Activated naive CD4-positive, alpha-beta T cell treated with anti-CD3 and anti-CD28 coated beads, Interleukin-2, amount 50 U/mL, for 24 hours (primary cell): ENCODE data around the gene PPP2R5C.
"Not testable (repeated sequence)": the region's sequence is repeated elsewhere in the genome, so short reads cannot be mapped to it uniquely, and the experiment has no call there.

Source experiments
- H3K27ac Mint-ChIP-seq: one replicate; pipeline ENCODE4 v1.8.0; 2021; ENCODE audit warnings: mild to moderate bottlenecking, mixed read lengths
- H3K27me3 Mint-ChIP-seq: one replicate; pipeline ENCODE4 v1.8.0; 2021; ENCODE audit warnings: mixed read lengths
- H3K36me3 Mint-ChIP-seq: one replicate; pipeline ENCODE4 v1.8.0; 2021; ENCODE audit warnings: mixed read lengths
- H3K4me1 Mint-ChIP-seq: one replicate; pipeline ENCODE4 v1.8.0; 2021; ENCODE audit warnings: mixed read lengths
- H3K4me3 Mint-ChIP-seq: one replicate; pipeline ENCODE4 v1.8.0; 2021; ENCODE audit warnings: mild to moderate bottlenecking, mixed read lengths
- H3K9me3 Mint-ChIP-seq: one replicate; pipeline ENCODE4 v1.8.0; 2021; ENCODE audit warnings: mixed read lengths

Gene PPP2R5C

GRCh38 chr14:101780887-101781239, 19.4 kb downstream of the PPP2R5C start:
- peak overlapping the region; percentile 73 for H3K4me3 Mint-ChIP-seq
- H3K4me1 Mint-ChIP-seq: peaks cover 40% of the 10 kb centered on the region
- peaks cover 7% of the 10 kb centered on the region for H3K36me3 Mint-ChIP-seq
- H3K9me3 Mint-ChIP-seq: no peaks in the 10 kb centered on the region
- H3K27ac Mint-ChIP-seq: no peak overlapping the region
- H3K27me3 Mint-ChIP-seq: no peaks in the 10 kb centered on the region

- peak overlapping the region; percentile 82 for H3K4me3 Mint-ChIP-seq
- H3K9me3 Mint-ChIP-seq: no peaks in the 10 kb centered on the region
- H3K27ac Mint-ChIP-seq: peak overlapping the region; percentile 12
- H3K36me3 Mint-ChIP-seq: peaks cover 7% of the 10 kb centered on the region
- no peaks in the 10 kb centered on the region for H3K27me3 Mint-ChIP-seq
- peaks cover 34% of the 10 kb centered on the region for H3K4me1 Mint-ChIP-seq
Measured at GRCh38 chr14:101781240-101782061, 19.9 kb downstream of the PPP2R5C start.

- Mint-ChIP-seq H3K27ac (peak overlapping the region; percentile 41), H3K27me3 (no peaks in the 10 kb centered on the region), H3K36me3 (peaks cover 7% of the 10 kb centered on the region), H3K9me3 (no peaks in the 10 kb centered on the region), H3K4me1 (peaks cover 28% of the 10 kb centered on the region), H3K4me3 (no peak overlapping the region)
Measured at GRCh38 chr14:101783260-101784016, 21.9 kb downstream of the PPP2R5C start.

GRCh38 chr14:101784631-101785030, 23.1 kb downstream of the PPP2R5C start:
- no peak overlapping the region for H3K4me3 Mint-ChIP-seq
- H3K27ac Mint-ChIP-seq: no peak overlapping the region
- no peaks in the 10 kb centered on the region for H3K9me3 Mint-ChIP-seq
- H3K27me3 Mint-ChIP-seq: no peaks in the 10 kb centered on the region
- H3K36me3 Mint-ChIP-seq: peaks cover 7% of the 10 kb centered on the region
- H3K4me1 Mint-ChIP-seq: peaks cover 17% of the 10 kb centered on the region

- peaks cover 38% of the 10 kb centered on the region for H3K4me1 Mint-ChIP-seq
- H3K9me3 Mint-ChIP-seq: no peaks in the 10 kb centered on the region
- no peak overlapping the region for H3K27ac Mint-ChIP-seq
- H3K4me3 Mint-ChIP-seq: no peak overlapping the region
- H3K27me3 Mint-ChIP-seq: no peaks in the 10 kb centered on the region
- H3K36me3 Mint-ChIP-seq: peaks cover 7% of the 10 kb centered on the region
Measured at GRCh38 chr14:101788016-101788635, 26.6 kb downstream of the PPP2R5C start.

GRCh38 chr14:101789222-101789621, 27.7 kb downstream of the PPP2R5C start:
- no peak overlapping the region for H3K27ac Mint-ChIP-seq
- peaks cover 11% of the 10 kb centered on the region for H3K36me3 Mint-ChIP-seq
- no peaks in the 10 kb centered on the region for H3K9me3 Mint-ChIP-seq

GRCh38 chr14:101790232-101790631, 28.7 kb downstream of the PPP2R5C start:
- Mint-ChIP-seq H3K4me1 (peaks cover 46% of the 10 kb centered on the region), H3K4me3 (no peak overlapping the region), H3K27me3 (no peaks in the 10 kb centered on the region)

More at GRCh38 chr14:101789222-101789621, 27.7 kb downstream of the PPP2R5C start:
- no peak overlapping the region for H3K4me3 Mint-ChIP-seq
- H3K27me3 Mint-ChIP-seq: no peaks in the 10 kb centered on the region
- peaks cover 41% of the 10 kb centered on the region for H3K4me1 Mint-ChIP-seq

GRCh38 chr14:101791919-101792572, 30.5 kb downstream of the PPP2R5C start:
- peak overlapping the region; percentile 70 for H3K4me3 Mint-ChIP-seq
- H3K9me3 Mint-ChIP-seq: no peaks in the 10 kb centered on the region
- H3K27ac Mint-ChIP-seq: peak overlapping the region; percentile 93
- H3K4me1 Mint-ChIP-seq: peaks cover 46% of the 10 kb centered on the region
- H3K36me3 Mint-ChIP-seq: peaks cover 13% of the 10 kb centered on the region
- no peaks in the 10 kb centered on the region for H3K27me3 Mint-ChIP-seq

More at GRCh38 chr14:101790232-101790631, 28.7 kb downstream of the PPP2R5C start:
- Mint-ChIP-seq H3K27ac (peak overlapping the region; percentile 33), H3K9me3 (no peaks in the 10 kb centered on the region), H3K36me3 (peaks cover 11% of the 10 kb centered on the region)

GRCh38 chr14:101796016-101796415, 34.5 kb downstream of the PPP2R5C start:
- Mint-ChIP-seq H3K36me3 (peaks cover 14% of the 10 kb centered on the region), H3K27ac (no peak overlapping the region), H3K4me3 (no peak overlapping the region), H3K27me3 (no peaks in the 10 kb centered on the region), H3K4me1 (peaks cover 34% of the 10 kb centered on the region), H3K9me3 (no peaks in the 10 kb centered on the region)

- Mint-ChIP-seq H3K4me3 (no peak overlapping the region), H3K9me3 (no peaks in the 10 kb centered on the region), H3K27me3 (no peaks in the 10 kb centered on the region), H3K4me1 (peaks cover 30% of the 10 kb centered on the region), H3K36me3 (peaks cover 14% of the 10 kb centered on the region), H3K27ac (no peak overlapping the region)
Measured at GRCh38 chr14:101796479-101796878, 35.0 kb downstream of the PPP2R5C start.

GRCh38 chr14:101797856-101798255, 36.3 kb downstream of the PPP2R5C start:
- H3K27ac Mint-ChIP-seq: no peak overlapping the region
- H3K4me1 Mint-ChIP-seq: peaks cover 16% of the 10 kb centered on the region
- no peaks in the 10 kb centered on the region for H3K9me3 Mint-ChIP-seq
- no peak overlapping the region for H3K4me3 Mint-ChIP-seq
- H3K27me3 Mint-ChIP-seq: no peaks in the 10 kb centered on the region
- peaks cover 14% of the 10 kb centered on the region for H3K36me3 Mint-ChIP-seq

GRCh38 chr14:101804373-101804772, 42.9 kb downstream of the PPP2R5C start:
- H3K27ac Mint-ChIP-seq, H3K4me3 Mint-ChIP-seq, H3K9me3 Mint-ChIP-seq, H3K27me3 Mint-ChIP-seq, H3K36me3 Mint-ChIP-seq: not testable (repeated sequence)
- H3K4me1 Mint-ChIP-seq: peaks cover 13% of the 10 kb centered on the region

GRCh38 chr14:101806252-101806651, 44.7 kb downstream of the PPP2R5C start:
- H3K27ac Mint-ChIP-seq: not testable (repeated sequence)

GRCh38 chr14:101808020-101808641, 46.6 kb downstream of the PPP2R5C start:
- Mint-ChIP-seq H3K27me3 (no peaks in the 10 kb centered on the region), H3K27ac (peak overlapping the region; percentile 51), H3K4me3 (peak overlapping the region; percentile 33), H3K36me3 (peaks cover 8% of the 10 kb centered on the region), H3K9me3 (no peaks in the 10 kb centered on the region), H3K4me1 (peaks cover 37% of the 10 kb centered on the region)

More at GRCh38 chr14:101806252-101806651, 44.7 kb downstream of the PPP2R5C start:
- not testable (repeated sequence) for H3K27me3 Mint-ChIP-seq, H3K9me3 Mint-ChIP-seq, H3K36me3 Mint-ChIP-seq, H3K4me3 Mint-ChIP-seq
- H3K4me1 Mint-ChIP-seq: peaks cover 22% of the 10 kb centered on the region
